ENCODE results near the gene COL26A1.

The COL26A1 gene

GRCh38 chr7:101546308-101546936 lies 183.7 kb downstream of the COL26A1 start:
- Histone ChIP-seq H3K27ac (ENCODE audit: low read depth, low read length) (no peak overlapping the region), H3K36me3 (ENCODE audit: insufficient read depth, low read length) (peaks cover 38% of the 10 kb centered on the region), H3K9ac (ENCODE audit: low read depth, low read length) (no peak overlapping the region), H3K27me3 (ENCODE audit: insufficient read depth, low read length) (no peaks in the 10 kb centered on the region), H3K9me3 (ENCODE audit: insufficient read depth, low read depth, low read length) (no peaks in the 10 kb centered on the region), H3K4me3 (ENCODE audit: low read length) (no peak overlapping the region), H3K4me1 (ENCODE audit: insufficient read depth, low read length) (no peaks in the 10 kb centered on the region)
- WGBS: 97% methylated on average over 1 of the region's 2 CpGs

- H3K27me3 ChIP-seq (ENCODE audit: insufficient read depth, low read length): no peaks in the 10 kb centered on the region
- no peak overlapping the region for H3K9ac ChIP-seq (ENCODE audit: low read depth, low read length)
- H3K27ac ChIP-seq (ENCODE audit: low read depth, low read length): no peak overlapping the region
- H3K4me3 ChIP-seq (ENCODE audit: low read length): no peak overlapping the region
- WGBS: 91% methylated on average over 17 of the region's 17 CpGs
- H3K4me1 ChIP-seq (ENCODE audit: insufficient read depth, low read length): no peaks in the 10 kb centered on the region
- no peaks in the 10 kb centered on the region for H3K9me3 ChIP-seq (ENCODE audit: insufficient read depth, low read depth, low read length)
- peaks cover 40% of the 10 kb centered on the region for H3K36me3 ChIP-seq (ENCODE audit: insufficient read depth, low read length)
These were observed 184.6 kb downstream of the COL26A1 start for GRCh38 chr7:101547022-101547915.

GRCh38 chr7:101547916-101548661 lies 185.4 kb downstream of the COL26A1 start:
- WGBS: 93% methylated on average over 14 of the region's 14 CpGs

GRCh38 chr7:101549734-101550133 lies 187.1 kb downstream of the COL26A1 start:
- peaks cover 41% of the 10 kb centered on the region for H3K36me3 ChIP-seq (ENCODE audit: insufficient read depth, low read length)
- no peak overlapping the region for H3K9ac ChIP-seq (ENCODE audit: low read depth, low read length)
- no peaks in the 10 kb centered on the region for H3K4me1 ChIP-seq (ENCODE audit: insufficient read depth, low read length)
- no peaks in the 10 kb centered on the region for H3K9me3 ChIP-seq (ENCODE audit: insufficient read depth, low read depth, low read length)
- no peak overlapping the region for H3K4me3 ChIP-seq (ENCODE audit: low read length)
- no peaks in the 10 kb centered on the region for H3K27me3 ChIP-seq (ENCODE audit: insufficient read depth, low read length)
- WGBS: 96% methylated on average over 5 of the region's 5 CpGs
- no peak overlapping the region for H3K27ac ChIP-seq (ENCODE audit: low read depth, low read length)

More at GRCh38 chr7:101547916-101548661, 185.4 kb downstream of the COL26A1 start:
- H3K4me3 ChIP-seq (ENCODE audit: low read length): no peak overlapping the region
- H3K36me3 ChIP-seq (ENCODE audit: insufficient read depth, low read length): peaks cover 40% of the 10 kb centered on the region
- no peaks in the 10 kb centered on the region for H3K4me1 ChIP-seq (ENCODE audit: insufficient read depth, low read length)
- H3K9ac ChIP-seq (ENCODE audit: low read depth, low read length): no peak overlapping the region
- H3K9me3 ChIP-seq (ENCODE audit: insufficient read depth, low read depth, low read length): no peaks in the 10 kb centered on the region
- no peak overlapping the region for H3K27ac ChIP-seq (ENCODE audit: low read depth, low read length)
- H3K27me3 ChIP-seq (ENCODE audit: insufficient read depth, low read length): no peaks in the 10 kb centered on the region

GRCh38 chr7:101550641-101551541 lies 188.2 kb downstream of the COL26A1 start:
- H3K9me3 ChIP-seq (ENCODE audit: insufficient read depth, low read depth, low read length): no peaks in the 10 kb centered on the region
- H3K4me3 ChIP-seq (ENCODE audit: low read length): no peak overlapping the region
- H3K9ac ChIP-seq (ENCODE audit: low read depth, low read length): no peak overlapping the region
- no peaks in the 10 kb centered on the region for H3K4me1 ChIP-seq (ENCODE audit: insufficient read depth, low read length)
- H3K27me3 ChIP-seq (ENCODE audit: insufficient read depth, low read length): no peaks in the 10 kb centered on the region
- H3K27ac ChIP-seq (ENCODE audit: low read depth, low read length): no peak overlapping the region
- H3K36me3 ChIP-seq (ENCODE audit: insufficient read depth, low read length): peaks cover 34% of the 10 kb centered on the region
- 83% methylated on average over 26 of the region's 26 CpGs for WGBS

- H3K4me3 ChIP-seq (ENCODE audit: low read length): no peak overlapping the region
- H3K27me3 ChIP-seq (ENCODE audit: insufficient read depth, low read length): no peaks in the 10 kb centered on the region
- H3K4me1 ChIP-seq (ENCODE audit: insufficient read depth, low read length): no peaks in the 10 kb centered on the region
These were observed 190.5 kb downstream of the COL26A1 start for GRCh38 chr7:101553018-101553770.

GRCh38 chr7:101553771-101554445 lies 191.2 kb downstream of the COL26A1 start:
- Histone ChIP-seq H3K27ac (ENCODE audit: low read depth, low read length) (no peak overlapping the region), H3K27me3 (ENCODE audit: insufficient read depth, low read length) (no peaks in the 10 kb centered on the region), H3K9ac (ENCODE audit: low read depth, low read length) (no peak overlapping the region), H3K4me3 (ENCODE audit: low read length) (no peak overlapping the region), H3K9me3 (ENCODE audit: insufficient read depth, low read depth, low read length) (no peaks in the 10 kb centered on the region), H3K4me1 (ENCODE audit: insufficient read depth, low read length) (no peaks in the 10 kb centered on the region), H3K36me3 (ENCODE audit: insufficient read depth, low read length) (peaks cover 14% of the 10 kb centered on the region; the same call in 1 of the 2 replicates)
- WGBS: 87% methylated on average over 8 of the region's 8 CpGs

More at GRCh38 chr7:101553018-101553770, 190.5 kb downstream of the COL26A1 start:
- Histone ChIP-seq H3K27ac (ENCODE audit: low read depth, low read length) (no peak overlapping the region), H3K9ac (ENCODE audit: low read depth, low read length) (no peak overlapping the region), H3K36me3 (ENCODE audit: insufficient read depth, low read length) (peaks cover 14% of the 10 kb centered on the region), H3K9me3 (ENCODE audit: insufficient read depth, low read depth, low read length) (no peaks in the 10 kb centered on the region)
- WGBS: 88% methylated on average over 23 of the region's 23 CpGs

- Histone ChIP-seq H3K27me3 (ENCODE audit: insufficient read depth, low read length) (no peaks in the 10 kb centered on the region), H3K4me1 (ENCODE audit: insufficient read depth, low read length) (no peaks in the 10 kb centered on the region), H3K36me3 (ENCODE audit: insufficient read depth, low read length) (peaks cover 11% of the 10 kb centered on the region; the same call in 1 of the 2 replicates), H3K27ac (ENCODE audit: low read depth, low read length) (no peak overlapping the region), H3K9ac (ENCODE audit: low read depth, low read length) (no peak overlapping the region), H3K9me3 (ENCODE audit: insufficient read depth, low read depth, low read length) (no peaks in the 10 kb centered on the region), H3K4me3 (ENCODE audit: low read length) (no peak overlapping the region)
- 92% methylated on average over 6 of the region's 6 CpGs for WGBS
These were observed 192.1 kb downstream of the COL26A1 start for GRCh38 chr7:101554584-101555268.

- no peak overlapping the region for H3K9ac ChIP-seq (ENCODE audit: low read depth, low read length)
- no peak overlapping the region for H3K27ac ChIP-seq (ENCODE audit: low read depth, low read length)
- no peaks in the 10 kb centered on the region for H3K27me3 ChIP-seq (ENCODE audit: insufficient read depth, low read length)
- H3K36me3 ChIP-seq (ENCODE audit: insufficient read depth, low read length): peaks cover 11% of the 10 kb centered on the region; the same call in 1 of the 2 replicates
- 91% methylated on average over 12 of the region's 12 CpGs for WGBS
- no peak overlapping the region for H3K4me3 ChIP-seq (ENCODE audit: low read length)
- H3K9me3 ChIP-seq (ENCODE audit: insufficient read depth, low read depth, low read length): no peaks in the 10 kb centered on the region
- H3K4me1 ChIP-seq (ENCODE audit: insufficient read depth, low read length): no peaks in the 10 kb centered on the region
These were observed 192.7 kb downstream of the COL26A1 start for GRCh38 chr7:101555269-101555920.
